HepG2 (cell line): ENCODE data around the gene GMEB2. TPM values are rescaled to one million over a fixed set of nuclear protein-coding genes. Genes with fewer than 3 reads are reported as not detected.

Experiments
- AGO1 ChIP-seq: fragments of 200-400 bp; formaldehyde crosslinking; IDR thresholded peaks from 2 replicates; pipeline ENCODE4 v1.6.1; 2017; ENCODE audit warnings: mild to moderate bottlenecking, low read depth, low read length, moderate library complexity; ENCODE audit not compliant: poor library complexity, severe bottlenecking
- CHD4 ChIP-seq: fragments of 200-600 bp; sonication (generic); IDR thresholded peaks from 2 replicates; pipeline ENCODE4 v1.7.0; 2017; ENCODE audit warnings: mild to moderate bottlenecking, low read length, borderline replicate concordance
- HOXA3 ChIP-seq: sonication (generic); formaldehyde crosslinking; IDR thresholded peaks from 2 replicates; pipeline ENCODE4 v1.5.0; 2020; ENCODE audit warnings: missing genetic modification reagents
- JUN ChIP-seq: sonication (generic); formaldehyde crosslinking; IDR thresholded peaks from 2 replicates; pipeline ENCODE4 v1.4.0; 2020; ENCODE audit warnings: mild to moderate bottlenecking, missing genetic modification reagents
- KLF9 ChIP-seq: IDR thresholded peaks from 2 replicates; pipeline ENCODE4 v1.6.1; 2016; ENCODE audit warnings: low read depth
- MAZ ChIP-seq, 2 experiments: sonication (generic) in 1 of 2; formaldehyde crosslinking in 1 of 2; IDR thresholded peaks; 2 replicates each; pipeline versions ENCODE4 v1.5.0 to v1.6.1; 2012 to 2020; ENCODE audit warnings: low read depth in 2 of 2, mild to moderate bottlenecking in 2 of 2, borderline replicate concordance in 1 of 2, improper control_type of control experiment in 1 of 2, low read length in 1 of 2, missing genetic modification reagents in 1 of 2, moderate library complexity in 1 of 2
- PATZ1 ChIP-seq: sonication (generic); formaldehyde crosslinking; IDR thresholded peaks from 2 replicates; pipeline ENCODE4 v1.4.0; 2020; ENCODE audit warnings: missing genetic modification reagents
- RCOR2 ChIP-seq: IDR thresholded peaks from 2 replicates; pipeline ENCODE4 v1.6.1; 2016; ENCODE audit warnings: missing biosample characterization, missing genetic modification reagents
- TFAP4 ChIP-seq: sonication (generic); IDR thresholded peaks from 2 replicates; pipeline ENCODE4 v1.6.1; 2016; ENCODE audit warnings: low read depth, borderline replicate concordance
- YY1 ChIP-seq: IDR thresholded peaks from 2 replicates; pipeline ENCODE4 v1.6.1; 2011; ENCODE audit warnings: low read length, low read depth, moderate library complexity, mild to moderate bottlenecking; ENCODE audit not compliant: insufficient read depth, insufficient replicate concordance
- ZBED4 ChIP-seq: sonication (generic); formaldehyde crosslinking; IDR thresholded peaks from 2 replicates; pipeline ENCODE4 v1.4.0; 2020; ENCODE audit warnings: missing genetic modification reagents, borderline replicate concordance
- ZNF136 ChIP-seq: sonication (generic); formaldehyde crosslinking; IDR thresholded peaks from 2 replicates; pipeline ENCODE4 v1.8.1; 2022; ENCODE audit warnings: low read depth, mild to moderate bottlenecking, moderate library complexity, missing genetic modification reagents
- ZNF234 ChIP-seq: sonication (generic); formaldehyde crosslinking; conservative IDR thresholded peaks from 2 replicates; pipeline ENCODE4 v1.5.1; 2020; ENCODE audit warnings: mild to moderate bottlenecking, missing genetic modification reagents
- ZNF253 ChIP-seq: sonication (generic); formaldehyde crosslinking; IDR thresholded peaks from 2 replicates; pipeline ENCODE4 v1.8.0; 2022; ENCODE audit warnings: mild to moderate bottlenecking, missing genetic modification reagents, borderline replicate concordance
- ZNF263 ChIP-seq: sonication (generic); formaldehyde crosslinking; IDR thresholded peaks from 2 replicates; pipeline ENCODE4 v1.4.0; 2020; ENCODE audit warnings: missing genetic modification reagents
- ZNF609 ChIP-seq: sonication (generic); formaldehyde crosslinking; IDR thresholded peaks from 2 replicates; pipeline ENCODE4 v1.4.0; 2020; ENCODE audit warnings: mild to moderate bottlenecking, missing genetic modification reagents, borderline replicate concordance
- polyA plus RNA-seq, 8 experiments: library from polyadenylated mRNA; depleted of rRNA in 3 of 8; stranded (reverse) in 7 of 8; unstranded in 1 of 8; fragments of >200 nt; fragmentation: Illumina TruSeq in 4 of 8; extraction: Trizol in 4 of 8; gene quantifications; 2 replicates each; pipeline versions ENCODE4 v1.2.1 to v1.2.3, GENCODE V29; 2011 to 2016; ENCODE audit warnings: low read depth in 4 of 8, missing spikeins in 1 of 8, mixed read lengths in 1 of 8; ENCODE audit not compliant: insufficient read depth in 1 of 8
- total RNA-seq, 5 experiments: library from RNA; depleted of rRNA; stranded (reverse); fragments of >200 nt; fragmentation: Illumina TruSeq; extraction: Trizol; gene quantifications; 2 replicates each; pipeline ENCODE4 v1.2.3, GENCODE V29; 2016; ENCODE audit warnings: low read depth in 1 of 5

Gene GMEB2
- total and polyA plus RNA-seq, 2 of the 13 experiments (the other 11 are each of a cell fraction or from before 2014, with no cell fraction given): 10.6 to 12.4 TPM

GRCh38 chr20:63553251-63553932, 73.5 kb downstream of the GMEB2 start (continued):
- no peak for TF ChIP-seq ZBED4 (CRISPR knock-in tag)
- TF ChIP-seq ZNF253 (CRISPR knock-in tag): no peak
- peak; percentile 56; the same call in 1 of the 2 replicates for TF ChIP-seq MAZ (IDR thresholded peaks at IDR 0.05; ENCODE audit: borderline replicate concordance, low read depth, low read length)
- 0 out of 2 replicates have a peak, but pooled peaks have one; percentile 13 for TF ChIP-seq MAZ (CRISPR knock-in tag; IDR thresholded peaks at IDR 0.05; ENCODE audit: low read depth)
- TF ChIP-seq JUN (CRISPR knock-in tag): no peak
- TF ChIP-seq ZNF136 (CRISPR knock-in tag): no peak
- TF ChIP-seq KLF9: no peak
- TF ChIP-seq ZNF609 (CRISPR knock-in tag): no peak
- TF ChIP-seq PATZ1 (CRISPR knock-in tag): 0 out of 2 replicates have a peak, but pooled peaks have one; percentile 52
- TF ChIP-seq TFAP4: no peak
- no peak for TF ChIP-seq ZNF234 (CRISPR knock-in tag)
- no peak for TF ChIP-seq AGO1
- TF ChIP-seq HOXA3: 0 out of 2 replicates have a peak, but pooled peaks have one; percentile 10
- 0 out of 2 replicates have a peak, but pooled peaks have one; percentile 53 for TF ChIP-seq CHD4
- no peak for TF ChIP-seq RCOR2 (CRISPR knock-in tag)
- no peak for TF ChIP-seq YY1
- TF ChIP-seq ZNF263: 0 out of 2 replicates have a peak, but pooled peaks have one; percentile 24
